Activated naive CD8-positive, alpha-beta T cell treated with anti-CD3 and anti-CD28 coated beads for 36 hours (primary cell): ENCODE data around the gene KCNJ12. TPM values are rescaled to one million over a fixed set of nuclear protein-coding genes. Genes with fewer than 3 reads are reported as not detected.
"Not testable (repeated sequence)": the region's sequence is repeated elsewhere in the genome, so short reads cannot be mapped to it uniquely, and the experiment has no call there.

Experiments used
- DNase-seq: peaks from one replicate; pipeline ENCODE4 v3.0.0; 2021
- H3K27ac Mint-ChIP-seq: one replicate; pipeline ENCODE4 v1.8.0; 2022; ENCODE audit warnings: mild to moderate bottlenecking, moderate library complexity, mixed read lengths
- H3K27me3 Mint-ChIP-seq: one replicate; pipeline ENCODE4 v1.8.0; 2022; ENCODE audit warnings: mild to moderate bottlenecking, mixed read lengths
- H3K36me3 Mint-ChIP-seq: one replicate; pipeline ENCODE4 v1.8.0; 2021; ENCODE audit warnings: mild to moderate bottlenecking, mixed read lengths
- H3K4me1 Mint-ChIP-seq: one replicate; pipeline ENCODE4 v1.8.0; 2021; ENCODE audit warnings: mixed read lengths
- H3K4me3 Mint-ChIP-seq: one replicate; pipeline ENCODE4 v1.8.0; 2022; ENCODE audit warnings: mild to moderate bottlenecking, moderate library complexity, mixed read lengths
- H3K9me3 Mint-ChIP-seq: one replicate; pipeline ENCODE4 v1.8.0; 2022; ENCODE audit warnings: mixed read lengths
- total RNA-seq, 2 experiments: library from RNA; stranded (reverse); gene quantifications; one replicate each; pipeline ENCODE4 v1.2.3, GENCODE V29; 2021

The KCNJ12 gene
- total RNA-seq, 2 experiments from 2014 or later = not detected

- H3K9me3 Mint-ChIP-seq, H3K4me3 Mint-ChIP-seq, DNase-seq, H3K36me3 Mint-ChIP-seq, H3K27ac Mint-ChIP-seq: not testable (repeated sequence)
- Mint-ChIP-seq H3K27me3 (peaks cover 29% of the 10 kb centered on the region), H3K4me1 (peaks cover 10% of the 10 kb centered on the region)
Measured at GRCh38 chr17:21449891-21450290, 73.7 kb downstream of the KCNJ12 start.

GRCh38 chr17:21451975-21452374, 75.8 kb downstream of the KCNJ12 start:
- Mint-ChIP-seq H3K9me3 (no peaks in the 10 kb centered on the region), H3K4me1 (peaks cover 17% of the 10 kb centered on the region), H3K36me3 (no peaks in the 10 kb centered on the region), H3K27ac (no peak overlapping the region), H3K27me3 (peaks cover 33% of the 10 kb centered on the region), H3K4me3 (no peak overlapping the region)
- DNase-seq = no peak

GRCh38 chr17:21452377-21453143, 76.4 kb downstream of the KCNJ12 start:
- Mint-ChIP-seq H3K27ac (peak overlapping the region; percentile 48), H3K36me3 (no peaks in the 10 kb centered on the region), H3K9me3 (no peaks in the 10 kb centered on the region), H3K27me3 (peaks cover 33% of the 10 kb centered on the region), H3K4me1 (peaks cover 20% of the 10 kb centered on the region), H3K4me3 (peak overlapping the region; percentile 18)
- peak; percentile 24 for DNase-seq

GRCh38 chr17:21453144-21453898, 77.2 kb downstream of the KCNJ12 start:
- peaks cover 33% of the 10 kb centered on the region for H3K27me3 Mint-ChIP-seq
- no peak overlapping the region for H3K4me3 Mint-ChIP-seq
- DNase-seq = no peak
- no peak overlapping the region for H3K27ac Mint-ChIP-seq
- H3K9me3 Mint-ChIP-seq = no peaks in the 10 kb centered on the region
- no peaks in the 10 kb centered on the region for H3K36me3 Mint-ChIP-seq
- H3K4me1 Mint-ChIP-seq = peaks cover 22% of the 10 kb centered on the region

- DNase-seq, H3K27ac Mint-ChIP-seq, H3K36me3 Mint-ChIP-seq, H3K9me3 Mint-ChIP-seq, H3K4me3 Mint-ChIP-seq: not testable (repeated sequence)
- Mint-ChIP-seq H3K4me1 (peaks cover 22% of the 10 kb centered on the region), H3K27me3 (peaks cover 33% of the 10 kb centered on the region)
Measured at GRCh38 chr17:21454006-21454405, 77.8 kb downstream of the KCNJ12 start.

GRCh38 chr17:21454441-21454840, 78.3 kb downstream of the KCNJ12 start:
- H3K27ac Mint-ChIP-seq = no peak overlapping the region
- H3K27me3 Mint-ChIP-seq = peaks cover 33% of the 10 kb centered on the region
- peaks cover 22% of the 10 kb centered on the region for H3K4me1 Mint-ChIP-seq
- no peaks in the 10 kb centered on the region for H3K36me3 Mint-ChIP-seq
- H3K4me3 Mint-ChIP-seq = no peak overlapping the region
- DNase-seq = no peak
- no peaks in the 10 kb centered on the region for H3K9me3 Mint-ChIP-seq

GRCh38 chr17:21455761-21456160, 79.6 kb downstream of the KCNJ12 start:
- H3K9me3 Mint-ChIP-seq = no peaks in the 10 kb centered on the region
- peaks cover 22% of the 10 kb centered on the region for H3K4me1 Mint-ChIP-seq

GRCh38 chr17:21456449-21456848, 80.3 kb downstream of the KCNJ12 start:
- H3K36me3 Mint-ChIP-seq, DNase-seq, H3K27ac Mint-ChIP-seq, H3K9me3 Mint-ChIP-seq, H3K4me3 Mint-ChIP-seq: not testable (repeated sequence)
- H3K27me3 Mint-ChIP-seq = peaks cover 19% of the 10 kb centered on the region
- H3K4me1 Mint-ChIP-seq = peaks cover 21% of the 10 kb centered on the region

More at GRCh38 chr17:21455761-21456160, 79.6 kb downstream of the KCNJ12 start:
- peaks cover 22% of the 10 kb centered on the region for H3K27me3 Mint-ChIP-seq
- DNase-seq = no peak
- no peaks in the 10 kb centered on the region for H3K36me3 Mint-ChIP-seq
- no peak overlapping the region for H3K27ac Mint-ChIP-seq
- no peak overlapping the region for H3K4me3 Mint-ChIP-seq

- H3K36me3 Mint-ChIP-seq = no peaks in the 10 kb centered on the region
- peaks cover 18% of the 10 kb centered on the region for H3K27me3 Mint-ChIP-seq
- DNase-seq = peak; percentile 95
- H3K9me3 Mint-ChIP-seq = no peaks in the 10 kb centered on the region
- H3K4me3 Mint-ChIP-seq = peak overlapping the region; percentile 3
- peak overlapping the region; percentile 70 for H3K27ac Mint-ChIP-seq
- peaks cover 16% of the 10 kb centered on the region for H3K4me1 Mint-ChIP-seq
Measured at GRCh38 chr17:21457051-21458026, 81.2 kb downstream of the KCNJ12 start.

GRCh38 chr17:21458054-21458453, 81.9 kb downstream of the KCNJ12 start:
- no peaks in the 10 kb centered on the region for H3K36me3 Mint-ChIP-seq
- DNase-seq = no peak
- no peaks in the 10 kb centered on the region for H3K9me3 Mint-ChIP-seq
- H3K27me3 Mint-ChIP-seq = peaks cover 12% of the 10 kb centered on the region
- no peak overlapping the region for H3K4me3 Mint-ChIP-seq
- no peak overlapping the region for H3K27ac Mint-ChIP-seq
- peaks cover 14% of the 10 kb centered on the region for H3K4me1 Mint-ChIP-seq

GRCh38 chr17:21459536-21459935, 83.4 kb downstream of the KCNJ12 start:
- Mint-ChIP-seq H3K4me3 (no peak overlapping the region), H3K27me3 (peaks cover 13% of the 10 kb centered on the region), H3K36me3 (no peaks in the 10 kb centered on the region), H3K4me1 (peaks cover 22% of the 10 kb centered on the region), H3K27ac (no peak overlapping the region), H3K9me3 (no peaks in the 10 kb centered on the region)
- DNase-seq = no peak

GRCh38 chr17:21460358-21460757, 84.2 kb downstream of the KCNJ12 start:
- peaks cover 13% of the 10 kb centered on the region for H3K27me3 Mint-ChIP-seq
- no peaks in the 10 kb centered on the region for H3K36me3 Mint-ChIP-seq
- H3K9me3 Mint-ChIP-seq = no peaks in the 10 kb centered on the region
- no peak for DNase-seq
- H3K4me3 Mint-ChIP-seq = no peak overlapping the region
- H3K4me1 Mint-ChIP-seq = peaks cover 22% of the 10 kb centered on the region
- H3K27ac Mint-ChIP-seq = no peak overlapping the region

GRCh38 chr17:21462237-21462636, 86.1 kb downstream of the KCNJ12 start:
- H3K4me1 Mint-ChIP-seq = peaks cover 15% of the 10 kb centered on the region
- peaks cover 9% of the 10 kb centered on the region for H3K27me3 Mint-ChIP-seq
- H3K36me3 Mint-ChIP-seq = no peaks in the 10 kb centered on the region
- no peak overlapping the region for H3K4me3 Mint-ChIP-seq
- DNase-seq = no peak
- no peak overlapping the region for H3K27ac Mint-ChIP-seq
- no peaks in the 10 kb centered on the region for H3K9me3 Mint-ChIP-seq

GRCh38 chr17:21463204-21463661, 87.1 kb downstream of the KCNJ12 start:
- no peaks in the 10 kb centered on the region for H3K36me3 Mint-ChIP-seq
- H3K9me3 Mint-ChIP-seq = no peaks in the 10 kb centered on the region
- H3K27ac Mint-ChIP-seq = peak overlapping the region; percentile 42
- DNase-seq = no peak
- peaks cover 9% of the 10 kb centered on the region for H3K27me3 Mint-ChIP-seq
- peaks cover 11% of the 10 kb centered on the region for H3K4me1 Mint-ChIP-seq
- H3K4me3 Mint-ChIP-seq = no peak overlapping the region
